ENCODE results near the gene TIMM44. TPM values are rescaled to one million over a fixed set of nuclear protein-coding genes. Genes with fewer than 3 reads are reported as not detected.

TIMM44 gene
- total RNA-seq, 1 experiment from 2014 or later, result 114 TPM

DNA sequence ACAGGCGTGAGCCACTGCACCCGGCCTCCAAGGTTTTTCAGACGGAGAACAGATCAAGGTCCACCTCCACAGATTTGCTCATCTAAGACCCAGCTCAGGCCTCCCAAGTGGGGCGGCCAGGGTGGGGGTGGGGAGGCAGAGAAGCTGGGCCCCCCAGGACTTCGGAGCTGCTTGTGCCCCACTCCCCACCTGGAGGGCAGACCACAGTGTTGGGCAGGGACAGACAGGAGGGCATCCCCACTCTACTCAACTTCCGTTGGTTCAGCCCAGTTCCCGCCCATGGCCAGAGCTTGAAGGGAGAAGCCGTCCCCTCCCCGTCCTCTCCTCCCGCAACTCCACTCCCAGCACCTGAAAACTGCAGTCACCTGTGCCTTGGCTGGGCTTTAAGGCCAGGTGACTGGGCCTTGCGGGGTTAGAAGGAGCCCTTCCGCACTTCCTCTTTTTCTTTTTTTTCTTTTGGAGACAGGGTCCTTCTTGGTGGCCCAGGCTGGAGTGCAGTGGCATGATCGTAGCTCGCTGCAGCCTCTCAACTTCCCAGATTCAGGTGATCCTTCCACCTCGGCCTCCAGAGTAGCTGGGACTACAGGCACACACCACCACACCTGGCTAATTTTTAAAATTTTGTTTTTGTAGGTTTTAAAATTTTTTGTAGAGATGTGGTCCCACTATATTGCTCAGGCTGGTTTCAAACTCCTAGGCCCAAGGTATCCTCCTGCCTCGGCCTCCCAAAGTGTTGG, 55.9 kb downstream of the TIMM44 start:
- H2AFZ ChIP-seq (ENCODE audit: low read length), result no peak overlapping the region
- no peaks in the 10 kb centered on the region for H4K20me1 ChIP-seq (ENCODE audit: control insufficient read depth, insufficient read depth, insufficient read length)
- Mint-ChIP-seq H3K4me1 (peaks cover 4 to 11% of the 10 kb centered on the region in 2 experiments), H3K4me3 (peak overlapping the region in 1 of 2 experiments; percentile 76; a peak in 3 of 5 replicates), H3K9me3 (peaks cover 1 to 3% of the 10 kb centered on the region in 2 experiments; a peak in 3 of 5 replicates), H3K27me3 (ENCODE audit: low read depth) (peaks cover 27% of the 10 kb centered on the region), H3K27ac (no peak overlapping the region), H3K36me3 (ENCODE audit: insufficient read depth in 1 of 3, low read depth in 3 of 3) (no peaks in the 10 kb centered on the region)
- no peaks in the 10 kb centered on the region for H3K27me3 ChIP-seq (ENCODE audit: insufficient read depth, low read length)
- no peaks in the 10 kb centered on the region for H3K9me3 ChIP-seq (ENCODE audit: control insufficient read depth, low read depth, low read length)
- H2BK120ac ChIP-seq (ENCODE audit: low read depth, low read length, poor library complexity, severe bottlenecking), result no peak overlapping the region
- no peak overlapping the region for H3K4ac ChIP-seq (ENCODE audit: low read depth, low read length)
- H3K23ac ChIP-seq (ENCODE audit: insufficient read length, low read depth, low read length), result no peak overlapping the region
- no peak for TF ChIP-seq CTCF (conservative IDR thresholded peaks at IDR 0.05)
- peak overlapping the region; percentile 7 for H2BK12ac ChIP-seq (ENCODE audit: insufficient read length, low read depth, low read length)
- H2AK5ac ChIP-seq (ENCODE audit: insufficient read length, low read length), result no peak overlapping the region
- WGBS (ENCODE audit: extremely low coverage, insufficient read length, low lambda C conversion rate), result no CpG with 5 or more reads among the region's 16 CpGs
- H3K56ac ChIP-seq (ENCODE audit: insufficient read length, low read depth, low read length), result no peak overlapping the region
- H3K9ac ChIP-seq (ENCODE audit: extremely low read depth, insufficient read length, low read length), result no peak overlapping the region
- H4K5ac ChIP-seq (ENCODE audit: insufficient read length, low read depth, low read length), result no peak overlapping the region
- H3K14ac ChIP-seq (ENCODE audit: insufficient read depth, low read length), result no peak overlapping the region
- H3K18ac ChIP-seq (ENCODE audit: insufficient read length, low read depth, low read length), result no peak overlapping the region
- peak; percentile 65 for DNase-seq
- H3K79me2 ChIP-seq (ENCODE audit: insufficient read depth, low read length), result no peaks in the 10 kb centered on the region; the same call in 1 of the 2 replicates
- no peak overlapping the region for H4K91ac ChIP-seq (ENCODE audit: insufficient read length, low read depth, low read length)
- H3K27ac ChIP-seq (ENCODE audit: insufficient read length, low read depth, low read length), result no peak overlapping the region
- no peaks in the 10 kb centered on the region for H3K4me1 ChIP-seq (ENCODE audit: insufficient read depth, low read length)
- peaks cover 3% of the 10 kb centered on the region for H3K23me2 ChIP-seq (ENCODE audit: insufficient read length, low read depth, low read length, poor library complexity, severe bottlenecking)
- peak overlapping the region; percentile 82 for H3K4me2 ChIP-seq (ENCODE audit: insufficient read depth, insufficient read length, low read length)
- H2BK5ac ChIP-seq (ENCODE audit: insufficient read length, low read length), result no peak overlapping the region
- H3K79me1 ChIP-seq (ENCODE audit: insufficient read depth, low read depth, low read length, poor library complexity, severe bottlenecking), result no peaks in the 10 kb centered on the region
- H2BK15ac ChIP-seq (ENCODE audit: low read depth, low read length), result no peak overlapping the region
- H3T11ph ChIP-seq (ENCODE audit: low read length), result no peak overlapping the region
- H4K8ac ChIP-seq (replicated peaks; ENCODE audit: insufficient read length, low read depth, low read length), result no peak overlapping the region
- H2BK20ac ChIP-seq (ENCODE audit: low read depth, low read length, poor library complexity, severe bottlenecking), result no peak overlapping the region
